Activated CD8-positive, alpha-beta T cell treated with anti-CD3 and anti-CD28 coated beads, Interleukin-2, amount 10 ng/mL, durations not matched to agents 7 days and 5 days (primary cell): Measurements from ENCODE around the gene RHOT2. TPM values are rescaled to one million over a fixed set of nuclear protein-coding genes. Genes with fewer than 3 reads are reported as not detected.
A peak's percentile ranks its signal among the peaks of the same experiment; 100 is the strongest.

Experiments used
- ATAC-seq: fragments of 150-1000 bp; cut with Tn5 transposase; one replicate; pipeline ENCODE4 v1.10.0; 2021; ENCODE audit warnings: moderate library complexity
- CTCF ChIA-PET: fragments of 350-600 bp; sonication (Branson Sonifier 250); formaldehyde crosslinking; loops from one replicate; lab custom pipeline; 2021; ENCODE audit warnings: antibody characterized with exemption; lab: Charles Lee
- POLR2A ChIA-PET: fragments of 350-600 bp; sonication (Branson Sonifier 250); formaldehyde crosslinking; loops from one replicate; lab custom pipeline; 2021; ENCODE audit warnings: antibody characterized with exemption; lab: Charles Lee
- DNase-seq: peaks from one replicate; pipeline ENCODE4 v3.0.0-alpha.2; 2020
- H3K27ac Mint-ChIP-seq: one replicate; pipeline ENCODE4 v1.8.0; 2021; ENCODE audit warnings: mild to moderate bottlenecking, mixed read lengths
- H3K27me3 Mint-ChIP-seq: one replicate; pipeline ENCODE4 v1.8.0; 2021; ENCODE audit warnings: low read depth, mixed read lengths
- H3K36me3 Mint-ChIP-seq: one replicate; pipeline ENCODE4 v1.8.0; 2021; ENCODE audit warnings: low read depth, mixed read lengths
- H3K4me1 Mint-ChIP-seq: one replicate; pipeline ENCODE4 v1.8.0; 2021; ENCODE audit warnings: low read depth, mixed read lengths
- H3K4me3 Mint-ChIP-seq: one replicate; pipeline ENCODE4 v1.8.0; 2021; ENCODE audit warnings: mild to moderate bottlenecking, mixed read lengths
- H3K9me3 Mint-ChIP-seq: one replicate; pipeline ENCODE4 v1.8.0; 2022; ENCODE audit warnings: mixed read lengths; ENCODE audit not compliant: insufficient read depth
- total RNA-seq, 2 experiments: library from RNA; stranded (reverse); gene quantifications; one replicate each; pipeline ENCODE4 v1.2.3, GENCODE V29; 2021

The RHOT2 gene
- total RNA-seq, 2 experiments from 2014 or later = 135 to 139 TPM

DNA sequence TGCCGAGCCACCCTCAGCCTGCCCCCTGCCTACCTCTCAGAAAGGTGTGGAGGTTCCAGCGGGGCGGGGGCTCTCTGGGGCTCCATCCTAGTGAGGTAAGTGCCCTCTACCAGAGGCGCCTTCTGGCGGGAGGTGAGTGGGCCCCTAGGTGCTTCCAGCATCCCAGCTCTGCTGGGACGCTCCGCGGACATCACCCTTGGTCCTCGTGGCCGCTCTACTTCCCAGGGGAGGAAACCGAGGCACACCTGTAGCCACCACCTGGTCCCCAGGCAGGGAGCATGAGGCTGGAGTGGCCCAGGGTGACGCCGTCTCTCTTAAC lies 24.9 kb upstream of the RHOT2 start:
- DNase-seq (no peak), ATAC-seq (no peak)
- no peak overlapping the region for H3K27ac Mint-ChIP-seq
- peaks cover 9% of the 10 kb centered on the region for H3K36me3 Mint-ChIP-seq
- ChIA-PET POLR2A (interaction anchor here (0.9 kb wide), 1 partner anchor 52 kb away, joined by 4 read pairs; no protein-coding TSS in a partner anchor), CTCF (no interaction called here)
- H3K4me3 Mint-ChIP-seq = peak overlapping the region; percentile 70
- H3K27me3 Mint-ChIP-seq = no peaks in the 10 kb centered on the region
- H3K4me1 Mint-ChIP-seq = peaks cover 17% of the 10 kb centered on the region
- H3K9me3 Mint-ChIP-seq = no peaks in the 10 kb centered on the region

- Mint-ChIP-seq H3K27me3 (no peaks in the 10 kb centered on the region), H3K4me1 (peaks cover 20% of the 10 kb centered on the region), H3K9me3 (no peaks in the 10 kb centered on the region), H3K4me3 (no peak overlapping the region), H3K27ac (no peak overlapping the region), H3K36me3 (peaks cover 11% of the 10 kb centered on the region)
- no peak for ATAC-seq
- ChIA-PET POLR2A (no interaction called here), CTCF (no interaction called here)
- no peak for DNase-seq
These were observed 23.4 kb upstream of the RHOT2 start for GRCh38 chr16:644556-644955.

DNA sequence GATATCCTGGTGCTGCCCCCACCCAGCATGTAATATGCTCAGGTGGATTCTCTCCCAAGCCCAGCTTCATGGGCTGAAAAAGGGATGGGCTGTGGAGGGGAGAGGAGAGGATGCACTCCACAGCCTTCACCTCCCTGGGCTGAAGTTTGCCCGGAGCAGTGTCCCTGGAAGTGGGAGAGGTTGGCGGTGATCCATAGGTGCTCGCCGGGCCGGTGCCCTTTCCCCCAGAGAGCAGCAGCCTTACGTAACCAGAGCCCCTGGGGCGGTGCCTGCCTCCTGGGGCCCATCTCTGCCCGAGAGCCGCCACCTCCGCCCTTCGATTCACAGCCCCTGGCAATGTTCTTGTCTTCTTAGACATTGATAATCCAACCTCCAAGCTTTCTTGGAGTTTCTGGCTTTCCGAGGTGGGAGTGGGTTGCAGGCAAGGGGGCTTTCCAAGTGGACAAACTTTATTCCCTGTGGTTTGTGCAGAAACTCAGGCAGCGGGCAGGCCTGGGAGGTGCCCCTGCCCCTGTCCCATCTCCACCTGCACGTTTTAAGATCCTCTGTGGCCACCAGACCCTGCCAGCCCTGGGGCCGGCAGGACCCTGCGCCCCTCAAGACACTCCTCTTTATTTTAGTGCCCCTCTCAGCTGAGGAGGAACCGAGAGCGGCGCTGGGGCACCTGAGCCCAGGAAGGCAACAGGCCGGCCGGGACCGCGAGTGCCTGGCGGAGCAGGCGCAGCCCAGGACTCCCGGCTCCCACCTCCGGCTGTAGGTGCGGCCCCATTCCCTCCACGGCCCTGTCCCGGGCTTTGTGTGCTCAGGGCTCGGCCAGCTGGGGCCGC lies 21.9 kb upstream of the RHOT2 start:
- no peaks in the 10 kb centered on the region for H3K27me3 Mint-ChIP-seq
- no peak overlapping the region for H3K27ac Mint-ChIP-seq
- ATAC-seq = no peak
- H3K4me1 Mint-ChIP-seq = peaks cover 27% of the 10 kb centered on the region
- H3K9me3 Mint-ChIP-seq = no peaks in the 10 kb centered on the region
- H3K4me3 Mint-ChIP-seq = no peak overlapping the region
- DNase-seq = no peak
- POLR2A ChIA-PET = no interaction called here
- CTCF ChIA-PET = no interaction called here
- H3K36me3 Mint-ChIP-seq = peaks cover 11% of the 10 kb centered on the region

GRCh38 chr16:646679-647172 lies 21.2 kb upstream of the RHOT2 start:
- Mint-ChIP-seq H3K4me3 (no peak overlapping the region), H3K4me1 (peaks cover 27% of the 10 kb centered on the region), H3K27me3 (no peaks in the 10 kb centered on the region), H3K9me3 (no peaks in the 10 kb centered on the region), H3K36me3 (peaks cover 11% of the 10 kb centered on the region), H3K27ac (no peak overlapping the region)
- ATAC-seq (no peak), DNase-seq (no peak)
- ChIA-PET POLR2A (no interaction called here), CTCF (no interaction called here)

GRCh38 chr16:647173-647902 lies 20.6 kb upstream of the RHOT2 start:
- ChIA-PET CTCF (interaction anchor here (1.4 to 2.6 kb wide), 2 partner anchors 10 to 21 kb away, joined by 5 to 16 read pairs; partner anchors contain the start of genes METTL26 and RHOT2), POLR2A (interaction anchor here (0.6 kb wide), 1 partner anchor 46 kb away, joined by 3 read pairs; no protein-coding TSS in a partner anchor)
- no peak for ATAC-seq
- Mint-ChIP-seq H3K4me1 (peaks cover 27% of the 10 kb centered on the region), H3K27ac (no peak overlapping the region), H3K36me3 (peaks cover 11% of the 10 kb centered on the region), H3K4me3 (no peak overlapping the region), H3K27me3 (no peaks in the 10 kb centered on the region), H3K9me3 (no peaks in the 10 kb centered on the region)
- no peak for DNase-seq

- ATAC-seq (no peak), DNase-seq (peak; percentile 54)
- Mint-ChIP-seq H3K36me3 (peaks cover 11% of the 10 kb centered on the region), H3K9me3 (no peaks in the 10 kb centered on the region), H3K4me3 (peak overlapping the region; percentile 78), H3K4me1 (peaks cover 19% of the 10 kb centered on the region), H3K27me3 (no peaks in the 10 kb centered on the region), H3K27ac (peak overlapping the region; percentile 78)
- ChIA-PET POLR2A (no interaction called here), CTCF (interaction anchor here (1.4 to 2.6 kb wide), 2 partner anchors 11 to 20 kb away, joined by 5 to 16 read pairs; partner anchors contain the start of genes METTL26 and RHOT2)
These were observed 19.7 kb upstream of the RHOT2 start for GRCh38 chr16:648071-648780.

- ChIA-PET CTCF (interaction anchor here (0.7 to 2.6 kb wide), 4 partner anchors 12 to 70 kb away, joined by 3 to 16 read pairs (median 4); partner anchors contain the start of genes METTL26 and RHOT2), POLR2A (interaction anchor here (0.6 to 1.1 kb wide), 4 partner anchors 10 to 79 kb away, joined by 3 read pairs; partner anchors contain the start of genes PIGQ and RHOT2)
- no peaks in the 10 kb centered on the region for H3K9me3 Mint-ChIP-seq
- peak within 1 kb of the TSS; percentile 78 for H3K27ac Mint-ChIP-seq
- H3K4me3 Mint-ChIP-seq = peak within 1 kb of the TSS; percentile 78
- peaks cover 8% of the 10 kb centered on the region for H3K36me3 Mint-ChIP-seq
- peaks cover 15% of the 10 kb centered on the region for H3K4me1 Mint-ChIP-seq
- H3K27me3 Mint-ChIP-seq = no peaks in the 10 kb centered on the region
- ATAC-seq (peak; percentile 84), DNase-seq (peak; percentile 95)
These were observed 18.9 kb upstream of the RHOT2 start, which contains the start of gene WDR90 for GRCh38 chr16:648781-649589. WDR90 (plus strand) TSS chr16:649365; CDS start chr16:649417, 52 bp downstream.

GRCh38 chr16:649631-650030 lies 18.3 kb upstream of the RHOT2 start:
- peaks cover 4% of the 10 kb centered on the region for H3K36me3 Mint-ChIP-seq
- H3K27ac Mint-ChIP-seq = peak overlapping the region; percentile 67
- ATAC-seq (peak; percentile 50), DNase-seq (peak; percentile 44)
- ChIA-PET POLR2A (interaction anchor here (0.6 to 1.1 kb wide), 3 partner anchors 10 to 19 kb away, joined by 3 read pairs; partner anchors contain the start of gene RHOT2), CTCF (interaction anchor here (1.0 to 2.6 kb wide), 3 partner anchors 13 to 18 kb away, joined by 3 to 16 read pairs (median 4); partner anchors contain the start of genes METTL26 and RHOT2)
- no peaks in the 10 kb centered on the region for H3K9me3 Mint-ChIP-seq
- H3K27me3 Mint-ChIP-seq = no peaks in the 10 kb centered on the region
- H3K4me3 Mint-ChIP-seq = peak overlapping the region; percentile 74
- peaks cover 15% of the 10 kb centered on the region for H3K4me1 Mint-ChIP-seq

GRCh38 chr16:651844-652243 lies 16.1 kb upstream of the RHOT2 start:
- ATAC-seq (no peak), DNase-seq (no peak)
- H3K4me3 Mint-ChIP-seq = no peak overlapping the region
- ChIA-PET CTCF (interaction anchor here (1.2 to 1.5 kb wide), 2 partner anchors 9 to 16 kb away, joined by 4 read pairs; partner anchors contain the start of gene RHOT2), POLR2A (interaction anchor here (0.7 kb wide), 1 partner anchor 8 kb away, joined by 3 read pairs; no protein-coding TSS in a partner anchor)
- H3K27ac Mint-ChIP-seq = no peak overlapping the region
- H3K9me3 Mint-ChIP-seq = no peaks in the 10 kb centered on the region
- peaks cover 2% of the 10 kb centered on the region for H3K36me3 Mint-ChIP-seq
- H3K4me1 Mint-ChIP-seq = peaks cover 15% of the 10 kb centered on the region
- no peaks in the 10 kb centered on the region for H3K27me3 Mint-ChIP-seq

DNA sequence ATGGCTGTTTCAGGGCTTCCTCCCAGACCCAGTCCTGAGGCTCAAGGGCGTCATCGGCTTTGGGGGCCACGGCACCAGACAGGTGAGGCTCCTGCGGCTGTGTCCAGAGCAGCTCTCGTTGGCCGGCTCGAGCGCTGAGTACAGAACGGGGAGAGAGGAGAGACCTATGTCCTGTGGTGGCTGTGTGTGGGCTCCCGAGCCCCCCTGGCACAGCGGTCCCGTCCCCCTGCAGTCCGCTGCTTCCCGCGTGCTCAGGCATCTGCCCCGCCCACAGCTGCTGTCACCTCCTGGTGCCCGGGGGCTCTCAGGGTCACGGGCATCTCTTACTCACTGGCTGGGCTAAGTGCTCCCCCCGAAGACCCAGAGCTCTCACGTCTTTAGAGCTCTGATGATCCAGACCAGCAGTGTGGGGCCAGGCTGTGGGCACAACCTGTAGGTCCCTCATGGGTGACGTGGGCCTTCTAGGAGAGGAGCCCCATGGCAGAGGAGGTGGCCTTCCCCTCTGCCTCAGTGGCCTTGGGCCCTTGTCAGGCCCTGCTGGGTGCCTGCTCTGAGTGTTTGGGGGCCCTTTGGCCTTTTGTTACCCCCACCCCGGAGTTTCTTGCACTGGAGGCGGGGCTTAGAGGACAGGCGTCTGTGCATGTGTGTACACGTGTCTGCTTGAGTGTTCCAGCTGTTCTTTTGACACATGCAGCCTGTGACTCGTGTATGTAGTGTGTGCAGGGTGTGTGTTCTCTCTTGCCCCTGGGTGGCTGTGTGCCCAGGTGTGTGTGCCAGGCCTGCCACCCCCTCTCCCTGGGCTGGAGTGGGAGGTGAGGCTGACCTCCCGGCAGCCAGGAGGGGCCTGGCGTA lies 15.3 kb upstream of the RHOT2 start:
- DNase-seq (no peak), ATAC-seq (no peak)
- no peak overlapping the region for H3K4me3 Mint-ChIP-seq
- H3K9me3 Mint-ChIP-seq = no peaks in the 10 kb centered on the region
- H3K27me3 Mint-ChIP-seq = no peaks in the 10 kb centered on the region
- CTCF ChIA-PET = no interaction called here
- H3K36me3 Mint-ChIP-seq = peaks cover 2% of the 10 kb centered on the region
- POLR2A ChIA-PET = interaction anchor here (0.7 kb wide), 1 partner anchor 7 kb away, joined by 3 read pairs; no protein-coding TSS in a partner anchor
- no peak overlapping the region for H3K27ac Mint-ChIP-seq
- peaks cover 13% of the 10 kb centered on the region for H3K4me1 Mint-ChIP-seq
